SU-DHL-6 (cell line): ENCODE measurements around the gene GRN.

Experiments used
- H2AFZ ChIP-seq: fragments of 200-600 bp; sonication (generic); 2 replicates; pipeline ENCODE4 v1.6.1; 2014; ENCODE audit warnings: low read depth, mild to moderate bottlenecking, moderate library complexity, mixed read lengths, antibody characterized with exemption, low read length; ENCODE audit not compliant: severe bottlenecking
- H3F3A ChIP-seq: fragments of 200-600 bp; shearing (Covaris generic); 2 replicates; pipeline ENCODE4 v1.6.0; 2016; ENCODE audit warnings: antibody characterized with exemption, mild to moderate bottlenecking; ENCODE audit not compliant: insufficient read depth
- H3K27ac ChIP-seq: fragments of 200-600 bp; sonication (generic); 2 replicates; pipeline ENCODE4 v1.5.1; 2016; ENCODE audit warnings: low read depth, mild to moderate bottlenecking, low read length, moderate library complexity, mixed read lengths
- H3K27me3 ChIP-seq: fragments of 200-600 bp; sonication (generic), shearing (Covaris generic); 2 replicates; pipeline ENCODE4 v1.6.0; 2014; ENCODE audit warnings: mild to moderate bottlenecking, low read length
- H3K36me3 ChIP-seq: fragments of 200-600 bp; sonication (generic); 2 replicates; pipeline ENCODE4 v1.6.1; 2014; ENCODE audit warnings: mild to moderate bottlenecking, low read length, mixed read lengths
- H3K4me2 ChIP-seq: fragments of 300-600, 200-600 bp; shearing (Covaris generic), sonication (generic); 2 replicates; pipeline ENCODE4 v1.6.0; 2014; ENCODE audit warnings: low read length, low read depth, mild to moderate bottlenecking; ENCODE audit not compliant: poor library complexity, severe bottlenecking
- H3K4me3 ChIP-seq: fragments of 200-600 bp; sonication (generic); 2 replicates; pipeline ENCODE4 v1.5.1; 2014; ENCODE audit warnings: antibody characterized with exemption, low read length, mild to moderate bottlenecking, mixed read lengths; ENCODE audit not compliant: insufficient read depth, poor library complexity, severe bottlenecking
- H3K79me2 ChIP-seq: fragments of 200-600 bp; sonication (generic); 2 replicates; pipeline ENCODE4 v1.6.1; 2014; ENCODE audit warnings: mild to moderate bottlenecking, low read length, moderate library complexity; ENCODE audit not compliant: insufficient read depth
- H3K9ac ChIP-seq: fragments of 200-600 bp; sonication (generic); 2 replicates; pipeline ENCODE4 v1.7.0; 2014; ENCODE audit warnings: mild to moderate bottlenecking, low read length
- H3K9me2 ChIP-seq: fragments of 200-600 bp; sonication (generic); replicated peaks from 2 replicates; pipeline ENCODE4 v1.6.1; 2014; ENCODE audit warnings: low read length; ENCODE audit not compliant: insufficient read depth
- H3K9me3 ChIP-seq: fragments of 200-600 bp; sonication (generic); 2 replicates; pipeline ENCODE4 v1.6.1; 2014; ENCODE audit warnings: low read length, mixed read lengths; ENCODE audit not compliant: insufficient read depth
- H4K20me1 ChIP-seq: fragments of 200-600 bp; sonication (generic); 2 replicates; pipeline ENCODE4 v1.6.1; 2014; ENCODE audit warnings: low read depth, mild to moderate bottlenecking, antibody characterized with exemption, low read length, moderate library complexity, mixed read lengths
- CTCF ChIP-seq: fragments of 200-600 bp; sonication (generic); IDR thresholded peaks from one replicate; pipeline ENCODE4 v1.5.1; 2017; ENCODE audit warnings: antibody characterized with exemption, mild to moderate bottlenecking, low read length, moderate library complexity; ENCODE audit not compliant: insufficient read depth, poor library complexity, severe bottlenecking
- EZH2phosphoT487 ChIP-seq: fragments of 200-600 bp; sonication (generic), shearing (Covaris generic); conservative IDR thresholded peaks from 2 replicates; pipeline ENCODE4 v1.6.1; 2018; ENCODE audit warnings: mild to moderate bottlenecking, antibody characterized with exemption, low read length, moderate library complexity, mixed read lengths

Gene GRN

GRCh38 chr17:44311562-44312181, 33.4 kb upstream of the GRN start:
- Histone ChIP-seq H3K4me2 (no peak overlapping the region), H3F3A (no peaks in the 10 kb centered on the region), H3K9ac (no peak overlapping the region), H3K27ac (no peak overlapping the region), H3K9me3 (no peaks in the 10 kb centered on the region), H4K20me1 (no peaks in the 10 kb centered on the region), H2AFZ (no peak overlapping the region), H3K9me2 (no peaks in the 10 kb centered on the region), H3K36me3 (no peaks in the 10 kb centered on the region), H3K79me2 (no peaks in the 10 kb centered on the region), H3K4me3 (no peak overlapping the region), H3K27me3 (no peaks in the 10 kb centered on the region)
- TF ChIP-seq EZH2phosphoT487: no peak
- TF ChIP-seq CTCF: no peak

- Histone ChIP-seq H3K27ac (no peak overlapping the region), H3K4me2 (no peak overlapping the region), H3K27me3 (no peaks in the 10 kb centered on the region), H3K36me3 (no peaks in the 10 kb centered on the region), H3K9me2 (no peaks in the 10 kb centered on the region), H3K9me3 (no peaks in the 10 kb centered on the region), H3F3A (no peaks in the 10 kb centered on the region), H3K79me2 (no peaks in the 10 kb centered on the region), H3K9ac (no peak overlapping the region), H3K4me3 (no peak overlapping the region), H2AFZ (no peak overlapping the region), H4K20me1 (no peaks in the 10 kb centered on the region)
- TF ChIP-seq CTCF: no peak
Measured at GRCh38 chr17:44312396-44313104, 32.6 kb upstream of the GRN start.

- H4K20me1 ChIP-seq: no peaks in the 10 kb centered on the region
- no peak overlapping the region for H3K27ac ChIP-seq
- H3K9me2 ChIP-seq: no peaks in the 10 kb centered on the region
- no peak overlapping the region for H3K9ac ChIP-seq
- H2AFZ ChIP-seq: no peak overlapping the region
- no peak for TF ChIP-seq CTCF
- H3K27me3 ChIP-seq: no peaks in the 10 kb centered on the region
- no peaks in the 10 kb centered on the region for H3K36me3 ChIP-seq
- H3K4me2 ChIP-seq: no peak overlapping the region
- H3K4me3 ChIP-seq: no peak overlapping the region
- no peaks in the 10 kb centered on the region for H3F3A ChIP-seq
- no peaks in the 10 kb centered on the region for H3K79me2 ChIP-seq
- no peaks in the 10 kb centered on the region for H3K9me3 ChIP-seq
Measured at GRCh38 chr17:44314031-44314430, 31.1 kb upstream of the GRN start.
